Measurements from ENCODE around the gene RGL4.

RGL4 gene

GRCh38 chr22:23681026-23681809 is 9.6 kb upstream of the RGL4 start:
- no peak for DNase-seq

- DNase-seq = no peak
Observed at GRCh38 chr22:23682077-23682476, 8.7 kb upstream of the RGL4 start.

GRCh38 chr22:23682827-23683355 is 7.9 kb upstream of the RGL4 start:
- no peak for DNase-seq

GRCh38 chr22:23683545-23683944 is 7.3 kb upstream of the RGL4 start:
- no peak for DNase-seq

- DNase-seq = no peak
Observed at GRCh38 chr22:23684026-23684425, 6.8 kb upstream of the RGL4 start.

GRCh38 chr22:23684561-23685031 is 6.2 kb upstream of the RGL4 start:
- DNase-seq = no peak

- no peak for DNase-seq
Observed at GRCh38 chr22:23685205-23685784, 5.5 kb upstream of the RGL4 start.

GRCh38 chr22:23686416-23687024 is 4.3 kb upstream of the RGL4 start:
- no peak for DNase-seq

- no peak for DNase-seq
Observed at GRCh38 chr22:23688121-23688520, 2.7 kb upstream of the RGL4 start.

GRCh38 chr22:23688571-23688970 is 2.2 kb upstream of the RGL4 start:
- DNase-seq = no peak

- DNase-seq = no peak
Observed at GRCh38 chr22:23689414-23689813, 1.4 kb upstream of the RGL4 start.

GRCh38 chr22:23691748-23692423 is 1.1 kb downstream of the RGL4 start:
- DNase-seq = no peak

GRCh38 chr22:23692598-23693291 is 1.9 kb downstream of the RGL4 start:
- no peak for DNase-seq

GRCh38 chr22:23693979-23694680 is 3.3 kb downstream of the RGL4 start:
- DNase-seq = no peak

GRCh38 chr22:23695141-23695540 is 4.3 kb downstream of the RGL4 start:
- no peak for DNase-seq

GRCh38 chr22:23695571-23696325 is 4.9 kb downstream of the RGL4 start:
- no peak for DNase-seq

- no peak for DNase-seq
Observed at GRCh38 chr22:23696326-23696851, 5.6 kb downstream of the RGL4 start.

- no peak for DNase-seq
Observed at GRCh38 chr22:23697031-23697970, 6.5 kb downstream of the RGL4 start.

GRCh38 chr22:23698094-23698493 is 7.3 kb downstream of the RGL4 start:
- DNase-seq = no peak

Measured in NCI-H2081 (cell line).